Gastrocnemius medialis (tissue), 4 donors: ENCODE data around the gene C1orf56. TPM values are rescaled to one million over a fixed set of nuclear protein-coding genes. Genes with fewer than 3 reads are reported as not detected.

Source experiments
- ATAC-seq, 2 donors: fragments of 150-250 bp; one replicate each; pipeline ENCODE4 v1.9.1; 2016
- DNase-seq, 2 donors: peaks; one replicate each; pipeline ENCODE4 v3.0.0-alpha.2; 2019
- H3K27ac ChIP-seq, 4 donors: fragments of 200-600 bp; sonication (generic); 1 replicate in 1 of 4; 2 replicates in 3 of 4; pipeline ENCODE4 v1.5.1; 2016 to 2018; ENCODE audit warnings: mild to moderate bottlenecking in 2 of 4, moderate library complexity in 1 of 4
- H3K27me3 ChIP-seq, 3 donors: fragments of 200-600 bp; sonication (generic) in 2 of 3; 1 replicate in 1 of 3; 2 replicates in 2 of 3; pipeline versions ENCODE4 v1.5.1 to v1.6.0; 2016 to 2019; ENCODE audit warnings: mild to moderate bottlenecking in 1 of 3, moderate library complexity in 1 of 3
- H3K36me3 ChIP-seq, 2 donors: fragments of 200-600 bp; sonication (generic) in 1 of 2; one replicate each; pipeline ENCODE4 v1.5.1; 2017 to 2018
- H3K4me1 ChIP-seq, 2 donors: fragments of 200-600 bp; sonication (generic) in 1 of 2; one replicate each; pipeline ENCODE4 v1.5.1; 2016 to 2017; ENCODE audit warnings: mild to moderate bottlenecking in 2 of 2
- H3K4me3 ChIP-seq, 4 donors: fragments of 200-600 bp; sonication (generic) in 3 of 4; 1 replicate in 1 of 4; 2 replicates in 3 of 4; pipeline ENCODE4 v1.5.1; 2016 to 2019; ENCODE audit warnings: mild to moderate bottlenecking in 2 of 4
- H3K9me3 ChIP-seq, 3 donors: fragments of 200-600 bp; sonication (generic) in 2 of 3; 1 replicate in 1 of 3; 2 replicates in 2 of 3; pipeline ENCODE4 v1.5.1; 2016 to 2019
- CTCF ChIP-seq, 5 experiments: fragments of 450-650 bp in 3 of 5; fragments of 200-600 bp in 2 of 5; sonication (generic) in 2 of 5; IDR thresholded peaks in 4 of 5; conservative IDR thresholded peaks in 1 of 5; 1 replicate in 4 of 5; 2 replicates in 1 of 5; pipeline ENCODE4 v1.5.1; 2016 to 2019; ENCODE audit warnings: antibody characterized with exemption in 5 of 5, mild to moderate bottlenecking in 3 of 5, moderate library complexity in 3 of 5
- POLR2A ChIP-seq, 2 donors: fragments of 450-650 bp; IDR thresholded peaks; one replicate each; pipeline ENCODE4 v1.6.1; 2017; ENCODE audit warnings: antibody characterized with exemption in 2 of 2, mild to moderate bottlenecking in 2 of 2, moderate library complexity in 2 of 2
- in situ Hi-C, 4 donors: fragments of 200-750 bp; cut with MboI; loops; one replicate each; pipeline versions ENCODE4 v1.15.0 to v1.8.0; 2017; ENCODE audit warnings: low sequenced_read_pairs in 4 of 4
- intact Hi-C: fragments of 100-400 bp; cut with DNase I; formaldehyde crosslinking; loops from one replicate; pipeline ENCODE4 v1.15.1; 2023; ENCODE audit warnings: low total_unique reads
- total RNA-seq, 4 donors: library from RNA; depleted of rRNA; stranded (reverse); fragments of >200 nt; gene quantifications; one replicate each; pipeline versions ENCODE4 v1.1.0 to v1.2.3, GENCODE V29; 2016

C1orf56 gene
- total RNA-seq, 4 donors from 2014 or later: 6.2 to 16.2 (median 12.4) TPM

- Histone ChIP-seq H3K27me3 (no peaks in the 10 kb centered on the region), H3K36me3 (peaks cover 0 to 4% of the 10 kb centered on the region in 2 donors), H3K4me3 (peak overlapping the region; percentile 90 to 98 (median 94)), H3K9me3 (no peaks in the 10 kb centered on the region), H3K4me1 (peaks cover 28 to 34% of the 10 kb centered on the region in 2 donors), H3K27ac (peak overlapping the region; percentile 90 to 98 (median 94))
- in situ Hi-C loops: no loop called here
- TF ChIP-seq CTCF (IDR thresholded peaks at IDR 0.05 in 4 of 5, conservative IDR thresholded peaks at IDR 0.05 in 1 of 5): no peak
- DNase-seq: no peak
- intact Hi-C loops: no loop called here
- no peak for ATAC-seq
These were observed 13.3 kb downstream of the C1orf56 start for GRCh38 chr1:151060657-151061421.

GRCh38 chr1:151061704-151062103 lies 14.2 kb downstream of the C1orf56 start:
- Histone ChIP-seq H3K27me3 (no peaks in the 10 kb centered on the region), H3K4me3 (peak overlapping the region in 1 of 4 donors; percentile 94), H3K36me3 (no peaks in the 10 kb centered on the region), H3K27ac (peak overlapping the region in 2 of 4 donors; percentile 8 to 44), H3K9me3 (no peaks in the 10 kb centered on the region), H3K4me1 (peaks cover 19 to 26% of the 10 kb centered on the region in 2 donors)
- TF ChIP-seq CTCF (IDR thresholded peaks at IDR 0.05 in 4 of 5, conservative IDR thresholded peaks at IDR 0.05 in 1 of 5) (no peak), POLR2A (IDR thresholded peaks at IDR 0.05) (no peak)
- intact Hi-C loops (no loop called here), in situ Hi-C loops (no loop called here)
- DNase-seq (no peak), ATAC-seq (no peak)

GRCh38 chr1:151062741-151063371 lies 15.3 kb downstream of the C1orf56 start:
- DNase-seq: no peak
- TF ChIP-seq CTCF (IDR thresholded peaks at IDR 0.05 in 4 of 5, conservative IDR thresholded peaks at IDR 0.05 in 1 of 5) (no peak), POLR2A (IDR thresholded peaks at IDR 0.05) (no peak)
- no peak for ATAC-seq
- in situ Hi-C loops: no loop called here
- no peaks in the 10 kb centered on the region for H3K36me3 ChIP-seq
- intact Hi-C loops: no loop called here
- H3K27me3 ChIP-seq: no peaks in the 10 kb centered on the region
- no peaks in the 10 kb centered on the region for H3K9me3 ChIP-seq
- no peak overlapping the region for H3K4me3 ChIP-seq
- H3K27ac ChIP-seq: peak overlapping the region in 1 of 4 donors; percentile 44
- H3K4me1 ChIP-seq: peaks cover 8 to 14% of the 10 kb centered on the region in 2 donors

GRCh38 chr1:151065089-151065645 lies 17.6 kb downstream of the C1orf56 start:
- in situ Hi-C loops (no loop called here), intact Hi-C loops (no loop called here)
- no peak for ATAC-seq
- Histone ChIP-seq H3K36me3 (no peaks in the 10 kb centered on the region), H3K4me1 (peaks cover 5 to 11% of the 10 kb centered on the region in 2 donors), H3K27me3 (no peaks in the 10 kb centered on the region), H3K27ac (no peak overlapping the region), H3K9me3 (no peaks in the 10 kb centered on the region), H3K4me3 (no peak overlapping the region)
- no peak for DNase-seq
- TF ChIP-seq POLR2A (IDR thresholded peaks at IDR 0.05) (no peak), CTCF (IDR thresholded peaks at IDR 0.05 in 4 of 5, conservative IDR thresholded peaks at IDR 0.05 in 1 of 5) (no peak)
